AG10803 (cell line): Measurements from ENCODE around the gene SEMA4F.

Source experiments
- DNase-seq: peaks from one replicate; pipeline ENCODE4 v3.0.0; 2010; ENCODE audit warnings: low read depth
- H3K4me3 ChIP-seq: 2 replicates; pipeline ENCODE4 v1.5.1; 2011; ENCODE audit warnings: mild to moderate bottlenecking, low read length, control low read depth
- CTCF ChIP-seq: conservative IDR thresholded peaks from 2 replicates; pipeline ENCODE4 v1.5.1; 2011; ENCODE audit warnings: mild to moderate bottlenecking, low read length, control low read depth, inconsistent platforms

SEMA4F gene

GRCh38 chr2:74646201-74646600 lies 7.8 kb upstream of the SEMA4F start:
- no peak for TF ChIP-seq CTCF
- no peak for DNase-seq
- H3K4me3 ChIP-seq, result no peak overlapping the region

GRCh38 chr2:74646834-74647482 lies 7.1 kb upstream of the SEMA4F start:
- DNase-seq, result no peak
- no peak for TF ChIP-seq CTCF
- no peak overlapping the region for H3K4me3 ChIP-seq

- TF ChIP-seq CTCF, result no peak
- H3K4me3 ChIP-seq, result no peak within 1 kb of the TSS
- no peak for DNase-seq
Measured at GRCh38 chr2:74648009-74648443, 6.0 kb upstream of the SEMA4F start, which contains the start of gene M1AP. Gene M1AP, minus strand, starts transcription at chr2:74648330. Its CDS starts 8,055 bp downstream, at chr2:74640275.

GRCh38 chr2:74653589-74653984 lies 460 bp upstream of the SEMA4F start:
- DNase-seq, result peak; percentile 1
- TF ChIP-seq CTCF, result no peak
- peak overlapping the region; percentile 69 for H3K4me3 ChIP-seq

- no peak for DNase-seq
- no peak for TF ChIP-seq CTCF
- H3K4me3 ChIP-seq, result no peak overlapping the region
Measured at GRCh38 chr2:74655579-74655978, 1.5 kb downstream of the SEMA4F start.

- H3K4me3 ChIP-seq, result no peak overlapping the region
- no peak; the same call in 1 of the 2 replicates for TF ChIP-seq CTCF
- DNase-seq, result peak; percentile 89
Measured at GRCh38 chr2:74658516-74658915, 4.5 kb downstream of the SEMA4F start.

GRCh38 chr2:74659462-74659861 lies 5.4 kb downstream of the SEMA4F start:
- H3K4me3 ChIP-seq, result no peak overlapping the region
- DNase-seq, result no peak
- TF ChIP-seq CTCF, result no peak
